PC-9 (cell line): Measurements from ENCODE around the gene RAD21L1. TPM values are rescaled to one million over a fixed set of nuclear protein-coding genes. Genes with fewer than 3 reads are reported as not detected.
"Not testable (repeated sequence)": the region's sequence is repeated elsewhere in the genome, so short reads cannot be mapped to it uniquely, and the experiment has no call there.

Experiments used
- BruUV-seq: library from RNA; stranded (reverse); fragments of 400-500 nt; replicated peaks from 2 replicates; lab custom pipeline; 2021; lab: Mats Ljungman, UMichigan
- CTCF ChIA-PET: fragments of 300-600 bp; sonication (Branson Sonifier 250); formaldehyde crosslinking; loops from one replicate; lab custom pipeline; 2022; ENCODE audit warnings: antibody characterized with exemption; lab: Charles Lee
- POLR2A ChIA-PET: fragments of 300-600 bp; sonication (Branson Sonifier 250); formaldehyde crosslinking; loops from one replicate; lab custom pipeline; 2022; ENCODE audit warnings: antibody characterized with exemption; ENCODE audit not compliant: unreplicated experiment; lab: Charles Lee
- DNase-seq, 2 experiments: peaks; one replicate each; pipeline versions ENCODE4 v3.0.0 to v3.0.0-alpha.2; 2015 to 2022; ENCODE audit warnings: mixed read lengths in 1 of 2
- H2AFZ ChIP-seq: fragments of 200-600 bp; sonication (generic); 2 replicates; pipeline ENCODE4 v1.8.1; 2017; ENCODE audit warnings: antibody characterized with exemption
- H3F3A ChIP-seq: fragments of 200-600 bp; sonication (generic); 2 replicates; pipeline ENCODE4 v1.8.1; 2017; ENCODE audit warnings: antibody characterized with exemption, mild to moderate bottlenecking, low read depth; ENCODE audit not compliant: insufficient read depth
- H3K27ac ChIP-seq: fragments of 200-600 bp; sonication (generic); 2 replicates; pipeline ENCODE4 v1.6.1; 2016; ENCODE audit warnings: mixed run types
- H3K27me3 ChIP-seq: fragments of 200-600 bp; sonication (generic); 2 replicates; pipeline ENCODE4 v1.6.1; 2016; ENCODE audit warnings: low read depth, mixed run types; ENCODE audit not compliant: insufficient read depth
- H3K36me3 ChIP-seq: fragments of 200-600 bp; sonication (generic); 2 replicates; pipeline ENCODE4 v1.6.1; 2016; ENCODE audit warnings: low read depth, mixed run types
- H3K4me1 ChIP-seq: fragments of 200-600 bp; sonication (generic); replicated peaks from 2 replicates; pipeline ENCODE4 v1.6.1; 2016; ENCODE audit warnings: mixed run types; ENCODE audit not compliant: insufficient read depth
- H3K4me2 ChIP-seq: fragments of 200-600 bp; sonication (generic); 2 replicates; pipeline ENCODE4 v1.6.1; 2017; ENCODE audit warnings: mixed run types
- H3K4me3 ChIP-seq: fragments of 200-600 bp; sonication (generic); 2 replicates; pipeline ENCODE4 v1.6.1; 2016; ENCODE audit warnings: mixed run types
- H3K79me2 ChIP-seq: fragments of 200-600 bp; sonication (generic); 2 replicates; pipeline ENCODE4 v1.6.1; 2017; ENCODE audit warnings: low read depth, mixed run types
- H3K9me2 ChIP-seq: fragments of 200-600 bp; sonication (generic); 2 replicates; pipeline ENCODE4 v1.8.1; 2017; ENCODE audit warnings: mild to moderate bottlenecking; ENCODE audit not compliant: insufficient read depth
- H3K9me3 ChIP-seq: fragments of 200-600 bp; sonication (generic); 2 replicates; pipeline ENCODE4 v1.8.1; 2016; ENCODE audit warnings: low read depth; ENCODE audit not compliant: insufficient read depth
- H4K20me1 ChIP-seq: fragments of 200-600 bp; sonication (generic); 2 replicates; pipeline ENCODE4 v1.8.1; 2017; ENCODE audit not compliant: insufficient read depth
- EZH2 ChIP-seq: fragments of 200-600 bp; sonication (generic); IDR thresholded peaks from 2 replicates; pipeline ENCODE4 v1.8.0; 2017; ENCODE audit warnings: antibody characterized with exemption, low read depth
- intact Hi-C: fragments of 100-400 bp; cut with micrococcal nuclease; formaldehyde crosslinking; loops from one replicate; pipeline ENCODE4 v1.10.0; 2022; ENCODE audit not compliant: unreplicated experiment
- total RNA-seq: library from RNA; stranded (reverse); gene quantifications from 2 replicates; pipeline ENCODE4 v1.2.3, GENCODE V29; 2021
- TF ChIP-seq, protein P1 (sequence below): fragments of 200-600 bp; sonication (generic); conservative IDR thresholded peaks from 2 replicates; pipeline ENCODE4 v1.6.1; 2017; ENCODE audit warnings: mixed run types, antibody characterized with exemption, mild to moderate bottlenecking, moderate library complexity

RAD21L1 gene
- total RNA-seq, 1 experiment from 2014 or later, result not detected

DNA sequence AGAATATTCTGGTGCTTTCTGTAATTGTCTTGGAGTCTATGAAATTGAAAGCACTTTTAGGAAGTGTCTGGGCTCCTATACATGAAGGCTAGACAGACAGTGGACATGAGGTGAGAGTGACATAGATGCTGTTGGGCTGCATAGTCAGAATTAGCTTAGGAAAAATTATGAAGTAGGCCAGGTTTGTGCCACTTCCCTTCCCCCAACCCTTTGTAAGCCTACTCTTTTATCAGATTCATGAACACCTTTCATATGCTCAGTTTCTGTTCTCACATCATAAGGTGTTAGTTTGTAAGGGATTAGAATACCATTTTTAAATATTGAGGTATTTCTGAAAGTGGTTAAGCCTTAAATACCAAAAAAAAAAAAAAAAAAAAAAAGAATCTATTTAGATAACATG lies 21.8 kb downstream of the RAD21L1 start:
- Histone ChIP-seq H3K79me2 (no peaks in the 10 kb centered on the region), H3F3A (no peaks in the 10 kb centered on the region), H3K27ac (no peak overlapping the region), H3K36me3 (no peaks in the 10 kb centered on the region), H2AFZ (no peak overlapping the region), H3K4me2 (no peak overlapping the region), H3K4me1 (no peaks in the 10 kb centered on the region), H4K20me1 (no peaks in the 10 kb centered on the region), H3K9me3 (no peaks in the 10 kb centered on the region), H3K4me3 (no peak overlapping the region), H3K27me3 (no peaks in the 10 kb centered on the region), H3K9me2 (no peaks in the 10 kb centered on the region)
- ChIA-PET CTCF (interaction anchor here (0.6 kb wide), 1 partner anchor 63 kb away, joined by 3 read pairs; the partner anchor contains the start of gene TMEM74B), POLR2A (no interaction called here)
- intact Hi-C loops, result no loop called here
- BruUV-seq, result no TSS peak
- no peak for TF ChIP-seq EZH2
- TF ChIP-seq, protein P1, sequence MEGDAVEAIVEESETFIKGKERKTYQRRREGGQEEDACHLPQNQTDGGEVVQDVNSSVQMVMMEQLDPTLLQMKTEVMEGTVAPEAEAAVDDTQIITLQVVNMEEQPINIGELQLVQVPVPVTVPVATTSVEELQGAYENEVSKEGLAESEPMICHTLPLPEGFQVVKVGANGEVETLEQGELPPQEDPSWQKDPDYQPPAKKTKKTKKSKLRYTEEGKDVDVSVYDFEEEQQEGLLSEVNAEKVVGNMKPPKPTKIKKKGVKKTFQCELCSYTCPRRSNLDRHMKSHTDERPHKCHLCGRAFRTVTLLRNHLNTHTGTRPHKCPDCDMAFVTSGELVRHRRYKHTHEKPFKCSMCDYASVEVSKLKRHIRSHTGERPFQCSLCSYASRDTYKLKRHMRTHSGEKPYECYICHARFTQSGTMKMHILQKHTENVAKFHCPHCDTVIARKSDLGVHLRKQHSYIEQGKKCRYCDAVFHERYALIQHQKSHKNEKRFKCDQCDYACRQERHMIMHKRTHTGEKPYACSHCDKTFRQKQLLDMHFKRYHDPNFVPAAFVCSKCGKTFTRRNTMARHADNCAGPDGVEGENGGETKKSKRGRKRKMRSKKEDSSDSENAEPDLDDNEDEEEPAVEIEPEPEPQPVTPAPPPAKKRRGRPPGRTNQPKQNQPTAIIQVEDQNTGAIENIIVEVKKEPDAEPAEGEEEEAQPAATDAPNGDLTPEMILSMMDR, result no peak
- no peak for DNase-seq

DNA sequence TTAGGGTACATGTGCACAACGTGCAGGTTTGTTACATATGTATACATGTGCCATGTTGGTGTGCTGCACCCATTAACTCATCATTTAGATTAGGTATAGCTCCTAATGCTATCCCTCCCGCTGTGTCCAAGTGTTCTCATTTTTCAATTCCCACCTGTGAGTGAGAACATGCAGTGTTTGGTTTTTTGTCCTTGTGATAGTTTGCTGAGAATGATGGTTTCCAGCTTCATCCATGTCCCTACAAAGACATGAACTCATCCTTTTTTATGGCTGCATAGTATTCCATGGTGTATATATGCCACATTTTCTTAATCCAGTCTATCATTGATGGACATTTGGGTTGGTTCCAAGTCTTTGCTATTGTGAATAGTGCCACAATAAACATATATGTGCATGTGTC lies 24.4 kb downstream of the RAD21L1 start:
- POLR2A ChIA-PET, H3K27me3 ChIP-seq, H3K4me1 ChIP-seq, intact Hi-C loops, CTCF ChIA-PET, H3K4me2 ChIP-seq, H4K20me1 ChIP-seq, H3K4me3 ChIP-seq, H3K36me3 ChIP-seq, H3K27ac ChIP-seq, DNase-seq, H3K79me2 ChIP-seq, H3F3A ChIP-seq, H3K9me2 ChIP-seq, H2AFZ ChIP-seq, H3K9me3 ChIP-seq, BruUV-seq: not testable (repeated sequence)

DNA sequence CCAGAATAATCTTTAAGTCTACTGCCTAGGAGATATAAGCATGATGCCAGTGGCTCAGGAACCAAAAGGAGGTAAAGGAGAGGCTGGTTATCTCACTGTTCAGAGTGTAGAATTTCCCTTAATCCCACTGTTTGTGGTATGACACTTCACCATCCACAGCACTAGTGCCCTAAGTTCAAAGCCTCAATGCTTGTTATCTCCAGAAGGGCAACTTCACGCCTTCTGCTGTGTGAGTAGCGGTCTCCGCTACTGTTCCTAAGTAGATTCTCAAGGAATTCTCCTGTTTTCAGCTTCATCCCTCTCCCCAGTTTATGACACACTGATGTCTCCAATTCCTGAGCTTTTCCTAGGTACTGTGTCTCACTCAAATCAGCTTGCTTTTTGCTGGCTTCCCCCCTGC lies 26.6 kb downstream of the RAD21L1 start:
- intact Hi-C loops, result no loop called here
- no peak overlapping the region for H3K4me3 ChIP-seq
- H3K4me1 ChIP-seq, result no peaks in the 10 kb centered on the region
- BruUV-seq, result no TSS peak
- POLR2A ChIA-PET, result no interaction called here
- H3K9me2 ChIP-seq, result no peaks in the 10 kb centered on the region
- DNase-seq, result no peak
- H3F3A ChIP-seq, result no peaks in the 10 kb centered on the region
- H3K27me3 ChIP-seq, result no peaks in the 10 kb centered on the region
- no peaks in the 10 kb centered on the region for H4K20me1 ChIP-seq
- TF ChIP-seq, protein P1, result no peak
- TF ChIP-seq EZH2, result no peak
- CTCF ChIA-PET, result interaction anchor here (0.5 kb wide), 1 partner anchor 254 kb away, joined by 3 read pairs; no protein-coding TSS in a partner anchor
- H3K9me3 ChIP-seq, result no peaks in the 10 kb centered on the region
- H3K79me2 ChIP-seq, result no peaks in the 10 kb centered on the region
- H3K36me3 ChIP-seq, result no peaks in the 10 kb centered on the region
- no peak overlapping the region for H3K27ac ChIP-seq
- H2AFZ ChIP-seq, result no peak overlapping the region
- H3K4me2 ChIP-seq, result no peak overlapping the region

DNA sequence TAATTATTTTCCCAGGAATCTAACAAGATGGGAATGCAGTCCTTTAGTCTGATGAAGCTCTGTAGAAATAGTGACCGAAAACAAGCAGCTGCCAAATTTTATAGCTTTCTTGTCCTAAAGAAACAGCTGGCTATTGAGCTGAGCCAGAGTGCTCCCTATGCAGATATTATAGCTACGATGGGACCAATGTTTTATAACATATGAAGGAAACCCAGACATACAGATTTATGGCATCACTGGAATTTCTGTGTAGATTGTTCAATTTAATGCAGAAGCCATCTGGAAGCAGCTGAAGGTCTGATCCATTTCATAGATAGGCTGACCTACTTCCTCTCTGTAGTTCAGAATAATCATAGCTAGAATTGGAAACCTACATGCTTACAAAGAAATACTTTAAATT lies 28.4 kb downstream of the RAD21L1 start:
- Histone ChIP-seq H3K4me3 (no peak overlapping the region), H4K20me1 (no peaks in the 10 kb centered on the region), H3K36me3 (no peaks in the 10 kb centered on the region), H3K4me1 (no peaks in the 10 kb centered on the region), H2AFZ (no peak overlapping the region), H3F3A (no peaks in the 10 kb centered on the region), H3K27ac (no peak overlapping the region), H3K27me3 (no peaks in the 10 kb centered on the region), H3K9me2 (no peaks in the 10 kb centered on the region), H3K4me2 (no peak overlapping the region), H3K9me3 (no peaks in the 10 kb centered on the region), H3K79me2 (no peaks in the 10 kb centered on the region)
- no peak for TF ChIP-seq EZH2
- TF ChIP-seq, protein P1, result no peak
- no peak for DNase-seq
- intact Hi-C loops, result no loop called here
- BruUV-seq, result no TSS peak
- CTCF ChIA-PET, result no interaction called here
- POLR2A ChIA-PET, result no interaction called here
